ENCODE data around the gene MAFG.

DNA sequence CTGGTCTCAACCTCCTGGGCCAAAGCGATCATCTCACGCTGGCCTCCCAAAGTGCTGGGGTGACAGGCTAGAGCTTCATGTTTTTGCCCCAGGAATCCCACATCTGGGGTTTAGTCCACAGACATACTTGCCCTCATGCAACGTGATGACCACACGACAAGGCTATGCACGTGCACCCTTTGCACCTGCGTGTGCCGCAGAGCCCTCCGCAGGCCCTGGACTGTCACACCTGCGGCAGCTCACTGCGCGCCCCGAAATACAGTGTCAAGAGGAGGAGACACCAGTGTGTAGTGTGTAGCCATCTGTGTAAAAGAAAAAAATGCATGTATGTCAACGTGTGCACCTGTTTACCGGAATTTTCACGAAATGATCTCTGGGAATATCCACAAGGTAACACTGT, 23.0 kb upstream of the MAFG start:
- TF ChIP-seq SP4 (CRISPR knock-in tag; IDR thresholded peaks at IDR 0.05) (no peak), DPF2 (CRISPR knock-in tag; IDR thresholded peaks at IDR 0.05; ENCODE audit: borderline replicate concordance, low read depth) (no peak), CTCF (CRISPR knock-in tag; IDR thresholded peaks at IDR 0.05) (no peak), POLR2AphosphoS5 (IDR thresholded peaks at IDR 0.05; ENCODE audit: low read depth, low read length) (no peak), MXD4 (CRISPR knock-in tag; IDR thresholded peaks at IDR 0.05) (no peak)

All from HepG2 (cell line).